HG03097 (cell line): Measurements from ENCODE around the gene THAP8.
"Not testable (repeated sequence)": the region's sequence is repeated elsewhere in the genome, so short reads cannot be mapped to it uniquely, and the experiment has no call there.

ENCODE experiments used
- ATAC-seq: cut with Tn5 transposase; IDR thresholded peaks from one replicate; pipeline ENCODE4 v1.9.1; 2021; ENCODE audit not compliant: unreplicated experiment, low FRiP score

Gene THAP8

GRCh38 chr19:36068810-36069499 lies 14.9 kb upstream of the THAP8 start:
- ATAC-seq, result not testable (repeated sequence)

- no peak for ATAC-seq
Measured at GRCh38 chr19:36067681-36068080, 13.6 kb upstream of the THAP8 start.

GRCh38 chr19:36064826-36065225 lies 10.7 kb upstream of the THAP8 start:
- ATAC-seq, result no peak

- no peak for ATAC-seq
Measured at GRCh38 chr19:36061367-36061766, 7.3 kb upstream of the THAP8 start.

GRCh38 chr19:36060430-36060829 lies 6.3 kb upstream of the THAP8 start:
- ATAC-seq, result no peak

DNA sequence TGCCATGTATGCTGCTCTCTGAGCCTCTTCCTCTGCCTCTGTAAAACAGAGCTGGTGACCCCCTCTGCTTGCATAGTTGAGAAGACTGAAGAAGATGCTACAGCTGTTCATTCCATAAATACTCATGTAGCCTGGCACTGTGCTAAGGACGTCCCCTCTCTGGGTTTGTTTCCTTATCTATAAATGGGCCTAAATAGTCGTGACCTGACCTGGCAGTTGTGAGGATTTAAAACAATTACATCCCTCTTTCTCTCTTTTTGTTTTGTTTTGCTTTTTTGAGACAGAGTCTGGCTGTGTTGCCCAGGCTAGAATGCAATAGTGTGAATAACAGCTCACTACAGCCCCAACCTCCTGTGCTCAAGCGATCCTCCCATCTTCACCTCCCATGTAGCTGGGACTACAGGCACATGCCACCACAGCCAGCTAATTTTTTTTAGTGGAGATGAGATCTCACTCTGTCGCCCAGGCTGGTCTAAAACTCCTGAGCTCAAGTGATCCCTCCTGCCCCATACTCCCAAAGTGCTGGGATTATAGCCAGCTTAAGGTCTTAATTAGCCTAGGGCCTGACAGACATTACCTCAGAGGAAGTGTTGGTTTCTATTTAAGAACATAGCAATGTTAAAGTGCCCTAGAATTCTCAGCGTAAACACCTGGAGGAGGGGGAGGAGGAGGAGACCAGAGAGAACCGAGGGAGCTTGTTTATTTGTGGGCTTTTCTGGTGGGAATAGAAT lies 5.3 kb upstream of the THAP8 start:
- ATAC-seq, result no peak

DNA sequence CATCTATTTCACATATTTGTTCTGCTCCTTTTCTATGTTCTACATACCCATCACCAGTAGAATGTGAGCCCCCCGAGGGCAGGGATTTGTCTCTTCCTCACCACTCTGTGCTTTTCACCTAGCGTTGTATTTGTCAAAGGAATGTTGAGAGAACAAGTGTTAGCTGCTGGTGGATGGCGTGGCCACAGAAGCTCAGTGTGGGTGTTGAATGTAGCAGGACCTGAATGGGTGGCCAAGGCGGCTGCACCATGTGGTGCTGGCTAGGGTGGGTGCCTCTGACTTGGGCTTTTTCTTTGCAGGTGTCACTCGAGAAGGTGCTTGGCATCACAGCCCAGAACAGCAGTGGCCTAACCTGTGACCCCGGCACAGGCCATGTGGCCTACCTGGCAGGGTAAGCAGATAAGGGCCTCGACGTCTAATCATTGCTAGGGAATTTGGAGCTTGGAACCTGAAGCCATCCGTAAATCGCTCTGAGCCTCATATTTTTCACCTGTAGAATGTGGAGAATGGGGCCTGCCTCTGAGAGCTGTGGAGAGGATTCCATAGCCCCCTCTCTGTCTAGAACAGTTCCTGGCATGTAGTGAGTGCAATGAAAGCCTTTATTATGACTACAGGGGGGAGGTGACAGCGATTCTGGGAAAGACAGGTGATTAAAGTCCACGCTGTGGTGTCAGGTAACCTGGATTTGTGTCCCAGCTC lies 4.5 kb upstream of the THAP8 start:
- ATAC-seq, result no peak

DNA sequence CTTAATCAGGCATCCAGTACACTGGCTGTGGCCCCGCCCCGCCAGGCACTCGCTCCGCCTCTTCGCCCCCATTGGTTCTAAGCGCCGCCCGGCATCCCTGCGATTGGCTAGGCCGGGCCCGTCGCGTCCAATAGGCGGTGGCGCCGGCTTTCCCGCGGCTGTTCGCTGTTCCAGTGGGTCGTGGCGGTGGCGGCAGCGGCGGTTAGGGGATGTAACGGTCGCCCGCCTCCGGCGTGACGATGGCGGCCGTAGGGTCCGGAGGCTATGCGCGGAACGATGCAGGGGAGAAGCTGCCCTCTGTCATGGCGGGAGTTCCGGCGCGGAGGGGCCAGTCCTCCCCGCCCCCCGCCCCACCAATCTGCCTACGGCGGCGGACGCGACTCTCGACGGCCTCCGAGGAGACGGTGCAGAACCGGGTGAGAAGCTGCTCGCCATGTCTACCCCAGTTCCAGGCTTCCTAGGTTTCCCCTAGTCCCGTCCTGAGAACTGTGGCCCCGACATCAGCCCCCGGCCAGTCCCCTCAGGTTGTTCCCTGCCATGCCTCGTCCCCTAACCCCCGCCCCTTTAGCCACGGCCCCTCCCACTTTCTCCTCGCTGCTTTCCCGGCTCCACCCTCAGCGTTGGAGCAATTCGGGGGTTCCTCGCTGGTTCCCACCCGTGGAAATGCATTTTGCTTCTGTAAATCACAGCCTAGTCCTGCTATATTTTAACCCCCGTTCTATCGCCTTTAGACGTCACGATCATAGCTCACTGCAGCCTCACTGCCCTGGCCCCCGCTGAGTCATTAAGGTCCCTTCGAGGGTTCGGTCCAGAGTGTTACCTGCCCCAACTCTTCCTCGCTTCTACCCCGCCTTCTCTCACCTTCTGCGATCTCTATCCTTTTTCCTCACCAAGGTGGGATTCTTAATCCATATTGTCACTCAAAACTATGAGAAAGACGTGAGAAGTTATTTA lies 925 bp upstream of the THAP8 start, which contains the start of gene WDR62:
WDR62 (plus strand) TSS at position 165 of the 954 bp plus-strand sequence; CDS start at position 240, 75 bp downstream.
- peak; percentile 78 for ATAC-seq

- ATAC-seq, result no peak
Measured at GRCh38 chr19:36051637-36052036, 2.4 kb downstream of the THAP8 start.

GRCh38 chr19:36051236-36051635 lies 2.8 kb downstream of the THAP8 start:
- no peak for ATAC-seq

DNA sequence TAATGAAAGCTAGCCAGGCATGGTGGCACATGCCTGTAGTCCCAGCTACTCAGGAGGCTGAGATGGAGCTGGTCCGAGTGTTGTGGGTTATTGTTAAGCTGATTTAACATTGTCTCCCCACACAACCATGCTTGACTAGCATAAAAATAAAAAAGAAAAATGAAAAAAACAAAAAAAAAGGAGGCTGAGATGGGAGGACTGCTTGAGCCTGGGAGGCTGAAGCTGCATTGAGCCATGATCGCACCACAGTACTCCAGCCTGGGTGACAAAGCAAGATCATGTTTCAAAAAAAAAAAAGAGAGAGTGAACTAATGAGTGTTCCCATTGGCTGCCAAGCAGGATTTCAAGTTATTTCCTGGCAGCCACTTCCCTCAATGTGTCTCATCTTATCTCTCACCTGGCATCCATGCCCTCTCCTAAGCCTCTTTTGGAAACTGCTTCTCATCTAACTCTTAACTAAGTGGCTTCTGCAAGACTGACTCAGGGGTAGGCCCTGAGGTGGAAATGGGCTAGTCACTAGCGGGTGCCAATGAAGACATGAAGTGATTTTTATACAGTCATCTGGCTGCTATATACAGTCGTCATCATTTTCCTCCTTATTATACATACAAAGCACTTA lies 4.9 kb downstream of the THAP8 start:
- ATAC-seq, result no peak

- no peak for ATAC-seq
Measured at GRCh38 chr19:36047835-36048234, 6.2 kb downstream of the THAP8 start.

DNA sequence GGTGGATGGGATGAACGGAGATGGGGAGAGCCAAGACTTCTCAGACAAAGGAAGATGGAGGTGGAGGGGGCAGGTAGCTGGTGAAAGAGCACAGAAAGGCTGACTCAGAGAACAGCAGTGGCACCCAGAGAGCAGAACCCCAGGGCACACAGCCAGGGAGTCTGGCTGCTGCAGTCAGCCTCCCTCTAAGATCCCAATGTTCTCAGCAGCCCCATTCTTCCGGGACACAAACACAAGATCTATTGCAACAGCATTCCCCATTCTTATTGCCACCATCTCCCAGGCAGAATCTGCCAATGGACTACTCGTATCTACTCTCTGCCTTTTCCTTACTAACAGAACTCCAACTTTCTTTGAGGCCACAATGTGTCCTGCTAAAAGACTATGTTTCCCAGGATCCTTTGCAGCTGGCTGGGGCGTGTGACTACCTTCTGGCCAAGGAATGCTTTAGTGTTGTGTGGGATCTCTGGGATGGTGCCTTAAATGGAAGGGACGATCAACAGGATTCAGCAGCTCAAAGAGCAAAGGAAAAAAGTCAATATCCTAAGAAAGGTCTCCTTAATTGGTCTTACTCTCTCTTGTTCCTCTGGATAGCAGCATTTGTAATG lies 7.5 kb downstream of the THAP8 start:
- ATAC-seq, result no peak

- no peak for ATAC-seq
Measured at GRCh38 chr19:36043952-36044351, 10.1 kb downstream of the THAP8 start.

DNA sequence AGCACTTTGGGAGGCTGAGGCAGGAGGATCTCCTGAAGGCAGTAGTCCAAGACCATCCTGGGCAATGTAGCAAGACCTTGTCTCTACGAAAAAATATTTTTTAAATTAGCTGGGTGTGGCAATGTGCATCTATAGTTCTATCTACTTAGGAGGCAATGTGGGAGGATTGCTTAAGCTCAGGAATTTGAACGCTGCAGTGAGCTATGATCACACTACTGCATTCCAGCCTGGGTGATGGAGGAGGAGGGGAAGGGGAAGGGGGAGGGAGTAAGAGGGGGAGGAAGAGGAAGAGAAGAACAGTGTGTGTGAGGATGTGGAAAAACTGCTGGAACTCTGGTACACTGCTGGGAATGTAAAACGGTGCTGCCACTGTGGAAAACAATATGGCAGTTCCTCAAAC lies 12.3 kb downstream of the THAP8 start:
- no peak for ATAC-seq

DNA sequence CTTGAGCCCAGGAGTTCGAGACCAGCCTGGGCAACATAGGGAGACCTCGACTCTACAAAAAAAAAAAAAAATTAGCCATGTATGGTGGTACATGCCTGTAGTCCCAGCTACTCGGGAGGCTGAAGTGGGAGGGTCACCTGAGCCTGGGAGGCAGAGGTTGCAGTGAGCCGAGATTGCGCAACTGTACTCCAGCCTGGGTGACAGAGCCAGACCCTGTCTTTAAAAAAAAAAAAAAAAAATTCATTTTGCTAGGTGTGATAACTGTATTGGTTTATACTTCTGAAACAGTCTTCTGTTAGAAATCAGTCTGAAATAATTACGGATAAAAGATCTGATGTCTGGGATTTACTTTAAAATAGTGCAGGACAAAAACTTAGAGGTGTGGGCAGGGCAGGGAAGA lies 13.0 kb downstream of the THAP8 start:
- ATAC-seq, result not testable (repeated sequence)

DNA sequence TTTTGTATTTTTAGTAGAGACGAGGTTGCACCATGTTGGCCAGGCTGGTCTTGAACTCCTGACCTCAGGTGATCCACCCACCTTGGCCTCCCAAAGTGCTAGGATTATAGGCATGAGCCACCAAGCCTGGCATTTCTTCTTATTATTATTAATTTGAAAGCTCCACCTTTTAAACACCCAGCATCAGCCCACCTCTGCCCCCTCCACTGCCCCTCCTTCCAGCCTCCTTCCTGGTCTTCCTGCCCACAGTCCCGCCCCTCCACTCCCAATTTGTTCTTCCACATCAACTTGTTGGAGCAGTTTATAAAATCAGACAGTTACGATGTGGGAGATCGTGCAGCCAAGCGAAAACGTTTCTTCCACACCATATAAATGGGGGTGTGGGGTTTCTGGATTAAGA lies 13.6 kb downstream of the THAP8 start:
- ATAC-seq, result no peak

DNA sequence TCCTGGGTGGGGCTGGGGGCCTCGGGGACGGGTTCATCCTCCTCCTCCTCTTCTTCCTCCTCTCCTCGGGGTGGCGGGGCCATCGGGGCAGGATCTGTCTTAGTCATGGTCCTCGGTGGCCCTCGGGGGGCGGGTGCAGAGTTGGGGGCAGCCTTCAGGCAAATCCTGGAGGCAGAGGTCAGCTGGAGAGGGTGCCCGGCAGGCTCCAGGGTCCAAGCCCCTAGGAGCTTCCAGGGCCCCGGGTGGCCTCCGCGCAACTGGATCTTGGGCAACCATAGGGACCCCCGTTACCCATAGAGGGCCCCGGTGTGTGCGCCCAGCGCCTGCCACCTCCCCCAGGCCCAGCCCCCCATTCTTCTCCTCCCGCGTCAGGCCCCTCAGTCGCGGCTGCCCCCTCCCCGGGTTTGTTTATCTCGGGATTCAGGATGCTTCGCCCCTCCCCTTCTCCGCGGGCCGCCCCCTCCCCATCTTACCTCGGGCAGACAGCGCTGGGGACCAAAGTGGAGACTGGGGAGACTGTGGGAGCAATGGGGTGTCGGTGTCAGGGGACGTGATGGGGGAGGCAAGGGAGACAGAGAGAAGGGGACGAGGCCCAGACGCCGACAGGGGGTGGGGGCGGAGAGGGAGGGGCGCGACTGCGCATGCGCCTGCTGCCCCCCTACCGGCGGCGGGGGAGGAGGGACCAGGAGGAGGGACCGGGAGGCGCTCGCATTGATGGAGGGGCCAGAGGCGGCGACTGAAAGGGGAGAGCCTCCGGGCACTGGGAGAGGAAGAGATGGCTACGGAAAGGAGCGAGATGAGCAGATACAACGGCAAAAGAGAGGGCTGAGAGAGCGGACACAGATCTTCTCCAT lies 21.6 kb downstream of the THAP8 start, which contains the start of gene CLIP3:
CLIP3 (minus strand) TSS at position 623 of the 854 bp plus-strand sequence; CDS start at position 107, 516 bp downstream.
- ATAC-seq, result no peak
